ENCODE data around the gene BICC1. TPM values are rescaled to one million over a fixed set of nuclear protein-coding genes. Genes with fewer than 3 reads are reported as not detected.

The BICC1 gene
- polyA plus RNA-seq, 3 donors: 0.02 to 0.24 (median 0.14) TPM

GRCh38 chr10:58651040-58651439, 138.4 kb downstream of the BICC1 start:
- WGBS (ENCODE audit: insufficient coverage): 20% methylated on average over 2 of the region's 5 CpGs
- Mint-ChIP-seq H3K4me3 (no peak overlapping the region), H3K4me1 (peaks cover 4% of the 10 kb centered on the region), H3K9me3 (peaks cover 0 to 2% (median 0%) of the 10 kb centered on the region in 7 donors), H3K27me3 (ENCODE audit: low read depth in 3 of 3) (no peaks in the 10 kb centered on the region), H3K27ac (no peak overlapping the region), H3K36me3 (no peaks in the 10 kb centered on the region)
- Histone ChIP-seq H3K9ac (ENCODE audit: insufficient read depth, low read length, poor library complexity, severe bottlenecking) (no peak overlapping the region), H2AFZ (ENCODE audit: insufficient read depth, low read depth, low read length, poor library complexity, severe bottlenecking) (no peak overlapping the region), H3K27ac (ENCODE audit: low read depth in 1 of 2, low read length in 2 of 2) (no peak overlapping the region), H3K9me3 (replicated peaks in 1 of 2; ENCODE audit: control insufficient read depth in 1 of 2, insufficient read depth in 1 of 2, low read length in 2 of 2) (no peaks in the 10 kb centered on the region), H3K4me1 (ENCODE audit: control insufficient read depth in 1 of 2, insufficient read depth in 2 of 2, low read length in 2 of 2) (no peaks in the 10 kb centered on the region), H4K20me1 (ENCODE audit: insufficient read depth, low read length) (no peaks in the 10 kb centered on the region), H3K36me3 (replicated peaks in 1 of 2; ENCODE audit: control insufficient read depth in 1 of 2, insufficient read depth in 2 of 2, low read length in 2 of 2) (no peaks in the 10 kb centered on the region), H3K4me3 (replicated peaks in 1 of 3; ENCODE audit: low read depth in 2 of 3, low read length in 3 of 3) (no peak overlapping the region), H3K4me2 (replicated peaks; ENCODE audit: extremely low read depth, low read length, poor library complexity, severe bottlenecking) (no peak overlapping the region), H3K27me3 (ENCODE audit: control insufficient read depth in 2 of 2, insufficient read depth in 2 of 2, low read length in 2 of 2) (no peaks in the 10 kb centered on the region), H3K79me2 (ENCODE audit: insufficient read depth, low read length) (no peaks in the 10 kb centered on the region)
- intact Hi-C loops (cut with micrococcal nuclease): no loop called here
- TF ChIP-seq, protein P1, sequence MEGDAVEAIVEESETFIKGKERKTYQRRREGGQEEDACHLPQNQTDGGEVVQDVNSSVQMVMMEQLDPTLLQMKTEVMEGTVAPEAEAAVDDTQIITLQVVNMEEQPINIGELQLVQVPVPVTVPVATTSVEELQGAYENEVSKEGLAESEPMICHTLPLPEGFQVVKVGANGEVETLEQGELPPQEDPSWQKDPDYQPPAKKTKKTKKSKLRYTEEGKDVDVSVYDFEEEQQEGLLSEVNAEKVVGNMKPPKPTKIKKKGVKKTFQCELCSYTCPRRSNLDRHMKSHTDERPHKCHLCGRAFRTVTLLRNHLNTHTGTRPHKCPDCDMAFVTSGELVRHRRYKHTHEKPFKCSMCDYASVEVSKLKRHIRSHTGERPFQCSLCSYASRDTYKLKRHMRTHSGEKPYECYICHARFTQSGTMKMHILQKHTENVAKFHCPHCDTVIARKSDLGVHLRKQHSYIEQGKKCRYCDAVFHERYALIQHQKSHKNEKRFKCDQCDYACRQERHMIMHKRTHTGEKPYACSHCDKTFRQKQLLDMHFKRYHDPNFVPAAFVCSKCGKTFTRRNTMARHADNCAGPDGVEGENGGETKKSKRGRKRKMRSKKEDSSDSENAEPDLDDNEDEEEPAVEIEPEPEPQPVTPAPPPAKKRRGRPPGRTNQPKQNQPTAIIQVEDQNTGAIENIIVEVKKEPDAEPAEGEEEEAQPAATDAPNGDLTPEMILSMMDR (IDR thresholded peaks at IDR 0.05): no peak
- no peak for DNase-seq

- Mint-ChIP-seq H3K27ac (no peak overlapping the region), H3K36me3 (no peaks in the 10 kb centered on the region)
- no peak for DNase-seq
Observed at GRCh38 chr10:58651742-58652141, 139.1 kb downstream of the BICC1 start.

More at GRCh38 chr10:58651742-58652141, 139.1 kb downstream of the BICC1 start:
- Histone ChIP-seq H4K20me1 (ENCODE audit: insufficient read depth, low read length) (no peaks in the 10 kb centered on the region), H2AFZ (ENCODE audit: insufficient read depth, low read depth, low read length, poor library complexity, severe bottlenecking) (no peak overlapping the region), H3K27ac (ENCODE audit: low read depth in 1 of 2, low read length in 2 of 2) (no peak overlapping the region), H3K4me1 (ENCODE audit: control insufficient read depth in 1 of 2, insufficient read depth in 2 of 2, low read length in 2 of 2) (no peaks in the 10 kb centered on the region), H3K4me2 (replicated peaks; ENCODE audit: extremely low read depth, low read length, poor library complexity, severe bottlenecking) (no peak overlapping the region), H3K36me3 (replicated peaks in 1 of 2; ENCODE audit: control insufficient read depth in 1 of 2, insufficient read depth in 2 of 2, low read length in 2 of 2) (no peaks in the 10 kb centered on the region), H3K27me3 (ENCODE audit: control insufficient read depth in 2 of 2, insufficient read depth in 2 of 2, low read length in 2 of 2) (no peaks in the 10 kb centered on the region), H3K4me3 (replicated peaks in 1 of 3; ENCODE audit: low read depth in 2 of 3, low read length in 3 of 3) (no peak overlapping the region), H3K79me2 (ENCODE audit: insufficient read depth, low read length) (no peaks in the 10 kb centered on the region), H3K9ac (ENCODE audit: insufficient read depth, low read length, poor library complexity, severe bottlenecking) (no peak overlapping the region), H3K9me3 (replicated peaks in 1 of 2; ENCODE audit: control insufficient read depth in 1 of 2, insufficient read depth in 1 of 2, low read length in 2 of 2) (no peaks in the 10 kb centered on the region)
- Mint-ChIP-seq H3K27me3 (ENCODE audit: low read depth in 3 of 3) (peaks cover 0 to 1% (median 0%) of the 10 kb centered on the region in 3 donors), H3K4me1 (peaks cover 4% of the 10 kb centered on the region), H3K9me3 (peaks cover 0 to 2% (median 0%) of the 10 kb centered on the region in 7 donors), H3K4me3 (no peak overlapping the region)
- intact Hi-C loops (cut with micrococcal nuclease): no loop called here
- TF ChIP-seq, protein P1 (IDR thresholded peaks at IDR 0.05): no peak
- WGBS (ENCODE audit: insufficient coverage): no CpG with 5 or more reads among the region's 1 CpG
